ENCODE data around the gene CXCL14.
"Not testable (repeated sequence)": the region's sequence is repeated elsewhere in the genome, so short reads cannot be mapped to it uniquely, and the experiment has no call there.

The CXCL14 gene

GRCh38 chr5:135535820-135536801 lies 42.7 kb downstream of the CXCL14 start, which contains the start of gene NEUROG1:
Gene NEUROG1, minus strand, starts transcription at chr5:135535964. Its CDS starts 274 bp downstream, at chr5:135535690.
- peak within 1 kb of the TSS in 1 of 2 donors; percentile 16 for H3K4me3 ChIP-seq (ENCODE audit: low read depth in 1 of 2, low read length in 2 of 2)
- no peak within 1 kb of the TSS for H3K27ac ChIP-seq (ENCODE audit: low read depth, low read length)
- H3K9me3 ChIP-seq (ENCODE audit: control insufficient read depth in 1 of 2, low read length in 2 of 2): no peaks in the 10 kb centered on the region
- no peaks in the 10 kb centered on the region for H3K36me3 ChIP-seq (ENCODE audit: control insufficient read depth in 1 of 2, insufficient read depth in 2 of 2, low read length in 2 of 2)
- H3K27me3 ChIP-seq (ENCODE audit: control insufficient read depth in 1 of 2, insufficient read depth in 2 of 2, low read length in 2 of 2): peaks cover 75 to 83% of the 10 kb centered on the region in 2 donors
- H3K9ac ChIP-seq (ENCODE audit: low read depth in 1 of 2, low read length in 2 of 2): no peak within 1 kb of the TSS
- peaks cover 0 to 8% of the 10 kb centered on the region in 2 donors for H3K4me1 ChIP-seq (ENCODE audit: control insufficient read depth in 1 of 2, insufficient read depth in 2 of 2, low read length in 2 of 2)

- Histone ChIP-seq H3K27me3 (ENCODE audit: control insufficient read depth in 1 of 2, insufficient read depth in 2 of 2, low read length in 2 of 2) (peaks cover 75 to 86% of the 10 kb centered on the region in 2 donors), H3K4me3 (ENCODE audit: low read depth in 1 of 2, low read length in 2 of 2) (peak overlapping the region in 1 of 2 donors; percentile 16)
Measured at GRCh38 chr5:135535420-135535819, 43.4 kb downstream of the CXCL14 start.

GRCh38 chr5:135534609-135535419 lies 44.0 kb downstream of the CXCL14 start:
- Histone ChIP-seq H3K4me1 (ENCODE audit: control insufficient read depth in 1 of 2, insufficient read depth in 2 of 2, low read length in 2 of 2) (peaks cover 0 to 8% of the 10 kb centered on the region in 2 donors), H3K9me3 (ENCODE audit: control insufficient read depth in 1 of 2, low read length in 2 of 2) (no peaks in the 10 kb centered on the region), H3K4me3 (ENCODE audit: low read depth in 1 of 2, low read length in 2 of 2) (no peak overlapping the region), H3K27ac (ENCODE audit: low read depth, low read length) (no peak overlapping the region), H3K9ac (ENCODE audit: low read depth in 1 of 2, low read length in 2 of 2) (no peak overlapping the region), H3K36me3 (ENCODE audit: control insufficient read depth in 1 of 2, insufficient read depth in 2 of 2, low read length in 2 of 2) (no peaks in the 10 kb centered on the region), H3K27me3 (ENCODE audit: control insufficient read depth in 1 of 2, insufficient read depth in 2 of 2, low read length in 2 of 2) (peaks cover 69 to 81% of the 10 kb centered on the region in 2 donors)

More at GRCh38 chr5:135535420-135535819, 43.4 kb downstream of the CXCL14 start:
- Histone ChIP-seq H3K36me3 (ENCODE audit: control insufficient read depth in 1 of 2, insufficient read depth in 2 of 2, low read length in 2 of 2) (no peaks in the 10 kb centered on the region), H3K9me3 (ENCODE audit: control insufficient read depth in 1 of 2, low read length in 2 of 2) (no peaks in the 10 kb centered on the region), H3K4me1 (ENCODE audit: control insufficient read depth in 1 of 2, insufficient read depth in 2 of 2, low read length in 2 of 2) (peaks cover 0 to 8% of the 10 kb centered on the region in 2 donors), H3K27ac (ENCODE audit: low read depth, low read length) (no peak overlapping the region), H3K9ac (ENCODE audit: low read depth in 1 of 2, low read length in 2 of 2) (no peak overlapping the region)

GRCh38 chr5:135533794-135534193 lies 45.0 kb downstream of the CXCL14 start:
- H3K9ac ChIP-seq (ENCODE audit: low read depth in 1 of 2, low read length in 2 of 2): no peak overlapping the region
- H3K36me3 ChIP-seq (ENCODE audit: control insufficient read depth in 1 of 2, insufficient read depth in 2 of 2, low read length in 2 of 2): no peaks in the 10 kb centered on the region
- H3K9me3 ChIP-seq (ENCODE audit: control insufficient read depth in 1 of 2, low read length in 2 of 2): no peaks in the 10 kb centered on the region
- H3K27ac ChIP-seq (ENCODE audit: low read depth, low read length): no peak overlapping the region
- H3K4me3 ChIP-seq (ENCODE audit: low read depth in 1 of 2, low read length in 2 of 2): no peak overlapping the region
- H3K4me1 ChIP-seq (ENCODE audit: control insufficient read depth in 1 of 2, insufficient read depth in 2 of 2, low read length in 2 of 2): peaks cover 0 to 8% of the 10 kb centered on the region in 2 donors
- peaks cover 59 to 72% of the 10 kb centered on the region in 2 donors for H3K27me3 ChIP-seq (ENCODE audit: control insufficient read depth in 1 of 2, insufficient read depth in 2 of 2, low read length in 2 of 2)

DNA sequence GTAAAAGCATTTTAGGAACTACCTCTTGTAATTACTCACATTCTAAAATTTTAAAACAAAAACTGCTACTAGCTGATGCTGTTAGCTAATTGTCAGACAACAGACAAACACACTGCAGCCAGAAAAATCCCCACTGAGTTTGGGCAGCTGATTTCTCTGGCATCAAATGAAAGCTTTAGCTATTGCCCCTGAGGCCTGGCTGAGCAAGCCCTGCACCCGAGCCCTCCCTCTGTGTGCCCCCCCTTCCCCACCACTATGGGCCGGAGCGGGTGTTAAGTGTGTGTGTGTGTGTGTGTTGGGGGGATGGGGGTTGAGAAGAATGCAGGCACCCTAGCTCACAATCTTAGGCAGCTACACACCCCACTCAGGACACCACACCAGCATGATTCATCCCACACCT lies 45.5 kb downstream of the CXCL14 start:
- no peak overlapping the region for H3K27ac ChIP-seq (ENCODE audit: low read depth, low read length)
- no peak overlapping the region for H3K4me3 ChIP-seq (ENCODE audit: low read depth in 1 of 2, low read length in 2 of 2)
- H3K9me3 ChIP-seq (ENCODE audit: control insufficient read depth in 1 of 2, low read length in 2 of 2): no peaks in the 10 kb centered on the region
- no peak overlapping the region for H3K9ac ChIP-seq (ENCODE audit: low read depth in 1 of 2, low read length in 2 of 2)
- H3K27me3 ChIP-seq (ENCODE audit: control insufficient read depth in 1 of 2, insufficient read depth in 2 of 2, low read length in 2 of 2): peaks cover 61 to 67% of the 10 kb centered on the region in 2 donors
- H3K36me3 ChIP-seq (ENCODE audit: control insufficient read depth in 1 of 2, insufficient read depth in 2 of 2, low read length in 2 of 2): no peaks in the 10 kb centered on the region
- peaks cover 0 to 8% of the 10 kb centered on the region in 2 donors for H3K4me1 ChIP-seq (ENCODE audit: control insufficient read depth in 1 of 2, insufficient read depth in 2 of 2, low read length in 2 of 2)

DNA sequence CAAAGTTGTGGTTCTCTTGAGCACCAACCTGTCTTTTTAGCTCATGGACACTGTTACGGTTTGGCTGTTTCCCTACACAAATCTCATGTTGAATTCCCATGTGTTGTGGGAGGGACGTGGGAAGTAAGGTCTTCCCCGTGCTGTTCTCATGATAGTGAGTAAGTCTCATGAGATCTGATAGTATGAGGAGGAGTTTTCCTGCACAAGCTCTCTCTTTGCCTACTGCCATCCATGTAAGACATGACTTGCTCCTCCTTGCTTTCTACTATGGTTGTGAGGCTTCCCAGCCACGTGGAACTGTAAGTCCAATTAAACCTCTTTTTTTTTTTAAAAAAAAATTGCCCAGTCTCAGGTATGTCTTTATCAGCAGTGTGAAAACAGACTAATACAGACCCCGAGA lies 49.2 kb downstream of the CXCL14 start:
- H3K9me3 ChIP-seq (ENCODE audit: control insufficient read depth in 1 of 2, low read length in 2 of 2); H3K36me3 ChIP-seq (ENCODE audit: control insufficient read depth in 1 of 2, insufficient read depth in 2 of 2, low read length in 2 of 2); H3K27ac ChIP-seq (ENCODE audit: low read depth, low read length); H3K4me3 ChIP-seq (ENCODE audit: low read depth in 1 of 2, low read length in 2 of 2); H3K4me1 ChIP-seq (ENCODE audit: control insufficient read depth in 1 of 2, insufficient read depth in 2 of 2, low read length in 2 of 2); H3K9ac ChIP-seq (ENCODE audit: low read depth in 1 of 2, low read length in 2 of 2): not testable (repeated sequence)
- H3K27me3 ChIP-seq (ENCODE audit: control insufficient read depth in 1 of 2, insufficient read depth in 2 of 2, low read length in 2 of 2): peaks cover 28 to 35% of the 10 kb centered on the region in 2 donors

DNA sequence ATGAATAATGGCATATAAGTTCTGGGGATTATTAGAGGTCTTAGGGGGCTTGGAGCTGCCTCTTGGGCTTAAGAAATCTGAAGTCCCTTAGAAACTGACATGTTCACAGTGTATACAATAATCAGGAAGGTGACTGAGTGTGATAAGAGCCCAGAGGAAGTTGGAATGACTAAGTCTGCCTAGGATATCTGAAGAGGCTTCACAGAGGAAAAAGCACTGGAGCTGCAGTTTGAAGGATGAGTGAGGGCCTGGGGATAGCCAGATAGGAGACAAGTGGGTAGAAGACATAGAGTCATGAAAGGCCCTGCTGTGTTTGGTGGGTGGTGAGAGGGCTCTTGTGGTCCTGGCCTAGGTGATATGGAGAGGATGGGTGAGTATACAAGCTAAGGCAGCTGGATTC lies 51.9 kb downstream of the CXCL14 start:
- Histone ChIP-seq H3K36me3 (ENCODE audit: control insufficient read depth in 1 of 2, insufficient read depth in 2 of 2, low read length in 2 of 2) (no peaks in the 10 kb centered on the region), H3K9me3 (ENCODE audit: control insufficient read depth in 1 of 2, low read length in 2 of 2) (no peaks in the 10 kb centered on the region), H3K27me3 (ENCODE audit: control insufficient read depth in 1 of 2, insufficient read depth in 2 of 2, low read length in 2 of 2) (peaks cover 7 to 15% of the 10 kb centered on the region in 2 donors), H3K9ac (ENCODE audit: low read depth in 1 of 2, low read length in 2 of 2) (no peak overlapping the region), H3K4me3 (ENCODE audit: low read depth in 1 of 2, low read length in 2 of 2) (no peak overlapping the region), H3K27ac (ENCODE audit: low read depth, low read length) (no peak overlapping the region), H3K4me1 (ENCODE audit: control insufficient read depth in 1 of 2, insufficient read depth in 2 of 2, low read length in 2 of 2) (no peaks in the 10 kb centered on the region)

- H3K4me1 ChIP-seq (ENCODE audit: control insufficient read depth in 1 of 2, insufficient read depth in 2 of 2, low read length in 2 of 2): no peaks in the 10 kb centered on the region
- H3K27me3 ChIP-seq (ENCODE audit: control insufficient read depth in 1 of 2, insufficient read depth in 2 of 2, low read length in 2 of 2): peaks cover 5 to 8% of the 10 kb centered on the region in 2 donors
- H3K9ac ChIP-seq (ENCODE audit: low read depth in 1 of 2, low read length in 2 of 2): no peak overlapping the region
- no peaks in the 10 kb centered on the region for H3K36me3 ChIP-seq (ENCODE audit: control insufficient read depth in 1 of 2, insufficient read depth in 2 of 2, low read length in 2 of 2)
- H3K27ac ChIP-seq (ENCODE audit: low read depth, low read length): no peak overlapping the region
- H3K4me3 ChIP-seq (ENCODE audit: low read depth in 1 of 2, low read length in 2 of 2): no peak overlapping the region
- H3K9me3 ChIP-seq (ENCODE audit: control insufficient read depth in 1 of 2, low read length in 2 of 2): no peaks in the 10 kb centered on the region
Measured at GRCh38 chr5:135521964-135522363, 56.8 kb downstream of the CXCL14 start.

Measured in duodenal mucosa (tissue), 2 donors.